ENCODE results near the gene CRADD. TPM values are rescaled to one million over a fixed set of nuclear protein-coding genes. Genes with fewer than 3 reads are reported as not detected.

Gene CRADD
- total RNA-seq, 4 donors from 2014 or later, result 51.0 to 86.3 (median 56.6) TPM

GRCh38 chr12:93829016-93829415 is 151.8 kb downstream of the CRADD start:
- Histone ChIP-seq H3K4me3 (no peak overlapping the region), H3K4me1 (peaks cover 0 to 45% (median 19%) of the 10 kb centered on the region in 4 donors), H3K27me3 (no peaks in the 10 kb centered on the region), H3K27ac (peak overlapping the region in 2 of 4 donors; percentile 16 to 49), H3K9me3 (no peaks in the 10 kb centered on the region), H3K36me3 (no peaks in the 10 kb centered on the region)
- no peak for TF ChIP-seq CTCF (IDR thresholded peaks at IDR 0.05)
- no peak for TF ChIP-seq POLR2A (IDR thresholded peaks at IDR 0.05)
- no peak for TF ChIP-seq EP300 (IDR thresholded peaks at IDR 0.05)
- WGBS, 2 donors, result 37 to 50% methylated on average over 2 of the region's 2 CpGs
- no peak for DNase-seq (ENCODE audit: low spot score in 2 of 2)

- no peak for DNase-seq (ENCODE audit: low spot score in 2 of 2)
- Histone ChIP-seq H3K4me3 (no peak overlapping the region), H3K4me1 (peaks cover 0 to 22% (median 9%) of the 10 kb centered on the region in 4 donors), H3K36me3 (no peaks in the 10 kb centered on the region), H3K27me3 (no peaks in the 10 kb centered on the region), H3K9me3 (no peaks in the 10 kb centered on the region), H3K27ac (no peak overlapping the region)
- TF ChIP-seq POLR2A (IDR thresholded peaks at IDR 0.05) (no peak), CTCF (IDR thresholded peaks at IDR 0.05) (no peak), EP300 (IDR thresholded peaks at IDR 0.05) (no peak)
- WGBS, 2 donors, result 83 to 89% methylated on average over 5 of the region's 5 CpGs
Measured at GRCh38 chr12:93831374-93831773, 154.2 kb downstream of the CRADD start.

DNA sequence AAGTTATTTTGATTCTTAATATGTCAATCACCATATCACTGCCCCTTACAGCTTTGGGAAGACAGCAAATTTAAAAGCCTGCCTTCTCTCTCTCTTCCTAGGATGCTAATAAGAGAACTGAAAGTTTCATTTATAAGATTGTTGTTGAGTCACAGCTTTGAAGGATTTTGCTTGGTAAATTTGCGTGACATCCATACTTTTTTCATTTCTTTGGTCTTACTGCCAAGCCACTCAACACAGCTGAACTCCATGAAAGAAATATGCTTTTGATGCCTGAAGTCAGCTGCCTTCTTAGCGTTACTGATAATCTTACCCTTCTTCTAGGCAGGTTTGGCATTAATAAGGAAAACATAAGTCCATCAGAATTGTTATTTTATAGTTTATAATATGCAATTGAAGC is 155.0 kb downstream of the CRADD start:
- no peak overlapping the region for H3K27ac ChIP-seq
- H3K9me3 ChIP-seq, result no peaks in the 10 kb centered on the region
- DNase-seq (ENCODE audit: low spot score in 2 of 2), result no peak
- H3K4me3 ChIP-seq, result no peak overlapping the region
- TF ChIP-seq EP300 (IDR thresholded peaks at IDR 0.05) (no peak), CTCF (IDR thresholded peaks at IDR 0.05) (no peak)
- H3K4me1 ChIP-seq, result peaks cover 0 to 17% (median 5%) of the 10 kb centered on the region in 4 donors
- WGBS, 2 donors, result 58 to 66% methylated on average over 2 of the region's 2 CpGs
- no peaks in the 10 kb centered on the region for H3K36me3 ChIP-seq
- no peaks in the 10 kb centered on the region for H3K27me3 ChIP-seq

DNA sequence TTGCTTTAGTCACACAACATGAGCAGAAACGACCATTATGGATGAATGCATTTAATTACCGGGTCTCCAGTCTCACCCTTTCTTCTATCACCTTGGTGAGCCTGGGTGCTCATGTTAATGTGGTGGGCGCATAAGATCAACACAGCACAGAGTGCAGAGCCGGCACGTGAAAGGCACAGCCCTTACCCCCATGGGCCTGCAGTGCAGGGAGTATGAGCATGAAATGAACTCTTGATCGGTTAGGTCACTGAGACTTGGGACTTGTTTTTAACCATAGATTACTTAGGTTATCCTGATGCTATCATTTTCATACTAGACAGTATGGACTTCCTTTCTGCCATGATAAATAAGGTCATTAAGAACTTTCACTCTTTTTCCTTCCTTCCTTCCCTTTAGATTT is 156.8 kb downstream of the CRADD start:
- H3K4me1 ChIP-seq, result peaks cover 0 to 18% (median 4%) of the 10 kb centered on the region in 4 donors
- DNase-seq (ENCODE audit: low spot score in 2 of 2), result no peak
- H3K9me3 ChIP-seq, result no peaks in the 10 kb centered on the region
- no peak overlapping the region for H3K4me3 ChIP-seq
- 83 to 87% methylated on average over 6 of the region's 6 CpGs for WGBS, 2 donors
- no peaks in the 10 kb centered on the region for H3K36me3 ChIP-seq
- no peak overlapping the region for H3K27ac ChIP-seq
- TF ChIP-seq CTCF (IDR thresholded peaks at IDR 0.05) (no peak), EP300 (IDR thresholded peaks at IDR 0.05) (no peak), POLR2A (IDR thresholded peaks at IDR 0.05) (no peak)
- H3K27me3 ChIP-seq, result no peaks in the 10 kb centered on the region

- 80 to 85% methylated on average over 7 of the region's 7 CpGs for WGBS, 2 donors
- H3K4me1 ChIP-seq, result peaks cover 0 to 8% (median 0%) of the 10 kb centered on the region in 4 donors
- no peak for DNase-seq (ENCODE audit: low spot score in 2 of 2)
- H3K27me3 ChIP-seq, result no peaks in the 10 kb centered on the region
- no peaks in the 10 kb centered on the region for H3K9me3 ChIP-seq
- H3K4me3 ChIP-seq, result no peak overlapping the region
- TF ChIP-seq EP300 (IDR thresholded peaks at IDR 0.05) (no peak), CTCF (IDR thresholded peaks at IDR 0.05) (no peak), POLR2A (IDR thresholded peaks at IDR 0.05) (no peak)
- no peak overlapping the region for H3K27ac ChIP-seq
- H3K36me3 ChIP-seq, result peaks cover 0 to 3% (median 0%) of the 10 kb centered on the region in 3 donors
Measured at GRCh38 chr12:93836620-93837260, 159.6 kb downstream of the CRADD start.
